NCI-H82 treated with DMSO at 0.1 percent for 48 hours (cell line): ENCODE measurements around the gene SNTG2.

Experiments used
- DNase-seq: peaks from one replicate; lab custom pipeline; 2025; ENCODE audit not compliant: unreplicated experiment; lab: John Stamatoyannopoulos, UW

The SNTG2 gene

GRCh38 chr2:1230155-1230893, 279.7 kb downstream of the SNTG2 start:
- no peak for DNase-seq

- DNase-seq: no peak
These were observed 280.9 kb downstream of the SNTG2 start for GRCh38 chr2:1231466-1232063.

- no peak for DNase-seq
These were observed 282.6 kb downstream of the SNTG2 start for GRCh38 chr2:1233281-1233680.

GRCh38 chr2:1234731-1235308, 284.2 kb downstream of the SNTG2 start:
- no peak for DNase-seq

GRCh38 chr2:1235806-1236205, 285.2 kb downstream of the SNTG2 start:
- DNase-seq: no peak

- DNase-seq: no peak
These were observed 286.0 kb downstream of the SNTG2 start for GRCh38 chr2:1236606-1237005.

- no peak for DNase-seq
These were observed 287.1 kb downstream of the SNTG2 start for GRCh38 chr2:1237783-1238182.

- DNase-seq: no peak
These were observed 288.0 kb downstream of the SNTG2 start for GRCh38 chr2:1238598-1239138.

GRCh38 chr2:1245193-1245592, 294.5 kb downstream of the SNTG2 start:
- DNase-seq: no peak

GRCh38 chr2:1246239-1246638, 295.6 kb downstream of the SNTG2 start:
- no peak for DNase-seq

GRCh38 chr2:1246991-1247390, 296.3 kb downstream of the SNTG2 start:
- no peak for DNase-seq

GRCh38 chr2:1248187-1248586, 297.5 kb downstream of the SNTG2 start:
- DNase-seq: no peak

GRCh38 chr2:1249897-1250687, 299.4 kb downstream of the SNTG2 start:
- DNase-seq: no peak

- no peak for DNase-seq
These were observed 300.9 kb downstream of the SNTG2 start for GRCh38 chr2:1251520-1251919.

- no peak for DNase-seq
These were observed 303.0 kb downstream of the SNTG2 start for GRCh38 chr2:1253629-1254028.

- DNase-seq: no peak
These were observed 304.2 kb downstream of the SNTG2 start for GRCh38 chr2:1254662-1255343.

GRCh38 chr2:1256632-1257324, 306.1 kb downstream of the SNTG2 start:
- no peak for DNase-seq

- no peak for DNase-seq
These were observed 306.7 kb downstream of the SNTG2 start for GRCh38 chr2:1257334-1257733.

GRCh38 chr2:1259746-1260145, 309.1 kb downstream of the SNTG2 start:
- DNase-seq: no peak

GRCh38 chr2:1262609-1263008, 312.0 kb downstream of the SNTG2 start:
- DNase-seq: no peak
